22Rv1 (cell line): ENCODE measurements around the gene LPCAT2.

Source experiments
- H3K27ac ChIP-seq: fragments of 450-650 bp; 2 replicates; pipeline ENCODE4 v1.5.1; 2017
- ZFX ChIP-seq: fragments of 450-650 bp; IDR thresholded peaks from 2 replicates; pipeline ENCODE4 v1.6.1; 2017; ENCODE audit warnings: antibody characterized with exemption, borderline replicate concordance
- TF ChIP-seq, protein P1 (sequence below): fragments of 450-650 bp; IDR thresholded peaks from 2 replicates; pipeline ENCODE4 v1.5.1; 2017; ENCODE audit warnings: mild to moderate bottlenecking

Gene LPCAT2

DNA sequence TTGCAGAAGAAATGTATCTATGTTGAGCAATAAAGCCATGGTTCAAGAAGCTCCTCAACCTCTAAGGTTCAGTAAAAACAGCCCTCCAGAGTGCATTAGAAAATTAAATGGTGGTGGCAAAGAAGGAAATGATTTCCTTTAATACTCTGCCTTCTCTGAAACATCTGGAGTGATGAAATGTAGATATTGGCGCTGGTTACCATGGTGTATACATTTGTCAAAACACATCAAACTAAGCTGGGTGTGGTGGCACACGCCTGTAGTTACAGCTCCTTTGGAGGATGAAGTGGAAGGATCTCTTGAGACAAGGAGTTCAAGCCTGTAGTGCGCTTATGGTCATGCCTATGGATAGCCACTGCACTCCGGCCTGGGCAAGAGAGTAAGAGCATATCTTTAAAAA is 63.6 kb downstream of the LPCAT2 start:
- no peak overlapping the region for H3K27ac ChIP-seq
- TF ChIP-seq ZFX: no peak

DNA sequence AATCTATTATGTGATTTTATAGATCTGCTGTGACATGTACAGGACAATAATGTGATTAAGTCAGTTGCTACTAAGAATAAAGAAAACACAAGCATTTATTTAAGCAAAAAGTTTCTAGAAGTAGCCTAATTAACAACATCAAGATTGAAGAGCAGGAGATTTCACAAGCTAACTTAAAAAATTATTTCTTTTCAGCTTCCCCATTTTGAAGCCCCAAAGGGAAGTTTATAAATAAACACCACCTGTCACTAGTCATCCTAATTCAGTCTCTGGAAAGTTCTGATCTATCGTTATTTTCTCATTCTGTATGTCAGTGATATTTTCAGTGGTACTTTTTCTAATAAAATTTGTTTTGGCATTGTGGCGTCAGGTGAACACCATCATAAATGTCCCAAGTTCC is 65.9 kb downstream of the LPCAT2 start:
- TF ChIP-seq, protein P1, sequence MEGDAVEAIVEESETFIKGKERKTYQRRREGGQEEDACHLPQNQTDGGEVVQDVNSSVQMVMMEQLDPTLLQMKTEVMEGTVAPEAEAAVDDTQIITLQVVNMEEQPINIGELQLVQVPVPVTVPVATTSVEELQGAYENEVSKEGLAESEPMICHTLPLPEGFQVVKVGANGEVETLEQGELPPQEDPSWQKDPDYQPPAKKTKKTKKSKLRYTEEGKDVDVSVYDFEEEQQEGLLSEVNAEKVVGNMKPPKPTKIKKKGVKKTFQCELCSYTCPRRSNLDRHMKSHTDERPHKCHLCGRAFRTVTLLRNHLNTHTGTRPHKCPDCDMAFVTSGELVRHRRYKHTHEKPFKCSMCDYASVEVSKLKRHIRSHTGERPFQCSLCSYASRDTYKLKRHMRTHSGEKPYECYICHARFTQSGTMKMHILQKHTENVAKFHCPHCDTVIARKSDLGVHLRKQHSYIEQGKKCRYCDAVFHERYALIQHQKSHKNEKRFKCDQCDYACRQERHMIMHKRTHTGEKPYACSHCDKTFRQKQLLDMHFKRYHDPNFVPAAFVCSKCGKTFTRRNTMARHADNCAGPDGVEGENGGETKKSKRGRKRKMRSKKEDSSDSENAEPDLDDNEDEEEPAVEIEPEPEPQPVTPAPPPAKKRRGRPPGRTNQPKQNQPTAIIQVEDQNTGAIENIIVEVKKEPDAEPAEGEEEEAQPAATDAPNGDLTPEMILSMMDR: no peak
- no peak for TF ChIP-seq ZFX
- no peak overlapping the region for H3K27ac ChIP-seq

- no peak overlapping the region for H3K27ac ChIP-seq
- TF ChIP-seq ZFX: no peak
- TF ChIP-seq, protein P1: no peak
Measured at GRCh38 chr16:55575496-55575895, 66.6 kb downstream of the LPCAT2 start.

DNA sequence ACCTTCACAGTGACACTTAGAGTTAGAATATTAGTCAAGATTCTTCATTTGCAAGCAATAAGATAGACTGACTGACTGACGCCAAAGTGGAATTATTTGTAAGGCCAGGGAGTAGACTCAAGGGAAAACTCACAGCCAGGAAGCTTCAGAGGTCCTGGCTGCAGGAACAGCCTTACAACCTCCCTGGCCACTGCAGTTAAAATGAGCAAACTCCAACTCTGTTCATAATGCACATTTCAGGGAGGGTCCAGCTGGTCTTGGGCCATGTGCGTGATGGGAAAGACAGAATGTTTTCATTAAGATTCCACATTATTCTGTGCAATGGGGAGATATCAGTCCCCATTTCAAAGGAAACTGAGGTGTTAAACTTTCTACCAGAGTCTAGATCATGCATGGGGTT is 67.5 kb downstream of the LPCAT2 start:
- no peak overlapping the region for H3K27ac ChIP-seq
- TF ChIP-seq ZFX: no peak
- TF ChIP-seq, protein P1: no peak

- H3K27ac ChIP-seq: no peak overlapping the region
- TF ChIP-seq, protein P1: no peak
- TF ChIP-seq ZFX: no peak
Measured at GRCh38 chr16:55577887-55578286, 69.0 kb downstream of the LPCAT2 start.

DNA sequence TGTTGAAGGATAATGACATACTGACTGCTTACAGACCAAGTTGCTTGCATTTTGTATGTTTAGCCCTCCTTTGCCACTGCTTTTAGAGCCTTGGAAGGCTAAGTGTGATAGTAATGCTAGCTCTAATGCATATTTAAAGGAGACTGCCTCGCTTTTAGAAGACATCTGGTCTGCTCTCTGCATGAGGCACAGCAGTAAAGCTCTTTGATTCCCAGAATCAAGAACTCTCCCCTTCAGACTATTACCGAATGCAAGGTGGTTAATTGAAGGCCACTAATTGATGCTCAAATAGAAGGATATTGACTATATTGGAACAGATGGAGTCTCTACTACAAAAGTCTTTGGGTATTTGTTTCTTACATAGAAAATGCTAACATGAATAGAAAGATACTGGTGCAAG is 76.8 kb downstream of the LPCAT2 start:
- TF ChIP-seq ZFX: no peak
- TF ChIP-seq, protein P1: no peak
- H3K27ac ChIP-seq: no peak overlapping the region

- TF ChIP-seq ZFX: no peak
- TF ChIP-seq, protein P1: no peak
- no peak overlapping the region for H3K27ac ChIP-seq
Measured at GRCh38 chr16:55588799-55589198, 79.9 kb downstream of the LPCAT2 start.

- H3K27ac ChIP-seq: no peak overlapping the region
- no peak for TF ChIP-seq ZFX
- TF ChIP-seq, protein P1: no peak
Measured at GRCh38 chr16:55592306-55592705, 83.4 kb downstream of the LPCAT2 start.
